NCI-H1417 treated with DMSO at 0.1 percent for 48 hours (cell line): ENCODE measurements around the gene PIP4K2A.
"Not testable (repeated sequence)": the region's sequence is repeated elsewhere in the genome, so short reads cannot be mapped to it uniquely, and the experiment has no call there.

ENCODE experiments used
- DNase-seq: peaks from one replicate; lab custom pipeline; 2025; lab: John Stamatoyannopoulos, UW

The PIP4K2A gene

GRCh38 chr10:22514414-22514758, 200.0 kb downstream of the PIP4K2A start:
- DNase-seq, result not testable (repeated sequence)

- not testable (repeated sequence) for DNase-seq
Observed at GRCh38 chr10:22513483-22514413, 200.6 kb downstream of the PIP4K2A start.

GRCh38 chr10:22512015-22512414, 202.4 kb downstream of the PIP4K2A start:
- DNase-seq, result not testable (repeated sequence)

DNA sequence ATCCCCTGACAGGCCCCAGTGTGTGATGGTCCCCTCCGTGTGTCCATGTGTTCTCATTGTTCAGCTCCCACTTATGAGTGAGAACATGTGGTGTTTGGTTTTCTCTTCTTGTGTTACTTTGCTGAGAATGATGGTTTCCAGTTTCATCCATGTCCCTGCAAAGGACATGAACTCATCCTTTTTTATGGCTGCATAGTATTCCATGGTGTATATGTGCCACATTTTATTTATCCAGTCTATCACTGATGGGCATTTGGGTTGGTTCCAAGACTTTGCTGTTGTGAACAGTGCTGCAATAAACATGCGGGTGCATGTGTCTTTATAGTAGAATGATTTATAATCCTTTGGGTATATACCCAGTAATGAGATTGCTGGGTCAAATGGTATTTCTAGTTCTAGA, 206.2 kb downstream of the PIP4K2A start:
- DNase-seq, result not testable (repeated sequence)

GRCh38 chr10:22505911-22506685, 208.3 kb downstream of the PIP4K2A start:
- no peak for DNase-seq

DNA sequence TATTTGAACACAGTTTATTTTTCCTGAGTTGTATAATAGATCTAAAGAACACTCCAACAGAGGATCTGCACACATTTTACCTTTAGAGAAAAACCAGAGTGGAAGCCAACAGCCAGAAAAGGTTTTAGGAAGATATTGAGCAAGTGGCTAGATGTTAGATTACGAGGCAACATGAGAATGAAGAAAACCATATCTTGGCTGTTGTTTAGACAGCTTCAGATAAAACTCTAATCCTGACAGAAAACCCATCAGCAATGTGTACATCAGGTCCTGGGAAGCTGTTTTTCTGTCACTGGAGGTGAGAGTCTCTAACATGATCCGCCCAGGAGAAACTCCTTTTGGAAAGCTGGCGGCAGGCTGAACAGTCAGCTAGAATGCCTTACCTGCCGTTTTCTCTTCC, 209.6 kb downstream of the PIP4K2A start:
- DNase-seq, result no peak

DNA sequence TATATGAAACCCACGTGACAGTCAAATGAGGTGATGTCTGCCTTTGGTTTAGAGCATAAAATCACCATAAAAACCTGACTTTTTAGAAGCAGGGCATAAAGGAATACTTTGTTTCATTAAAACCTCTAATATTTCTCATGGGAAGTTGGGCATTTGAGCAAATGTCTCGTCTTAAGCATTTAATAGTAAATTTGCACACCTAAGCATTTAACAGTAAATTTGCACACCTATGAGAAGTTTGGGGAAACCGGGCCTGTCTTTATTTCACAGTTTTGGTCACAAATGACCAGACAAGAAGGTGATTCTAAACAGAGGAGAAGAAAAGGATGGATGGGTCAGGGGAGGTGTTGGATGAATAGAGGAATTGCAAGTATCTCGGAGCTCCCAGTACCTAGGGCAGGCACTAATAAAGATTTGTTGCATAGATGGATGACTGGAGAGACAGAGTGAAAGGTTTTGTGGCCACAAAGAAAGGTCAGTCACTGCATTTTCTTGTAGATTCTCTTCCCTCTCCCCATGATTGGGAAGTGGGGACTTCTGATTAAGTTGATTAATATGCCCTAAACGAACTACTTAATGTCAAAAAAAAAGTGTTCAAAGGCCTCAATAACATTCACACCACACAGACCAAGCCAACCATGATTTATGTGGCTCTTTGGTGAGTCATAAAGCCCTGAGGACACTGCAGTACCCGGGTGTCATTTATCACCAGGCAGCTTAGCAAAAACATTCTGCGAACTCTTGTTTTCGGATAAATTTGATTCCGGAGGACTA, 210.9 kb downstream of the PIP4K2A start:
- DNase-seq, result no peak

DNA sequence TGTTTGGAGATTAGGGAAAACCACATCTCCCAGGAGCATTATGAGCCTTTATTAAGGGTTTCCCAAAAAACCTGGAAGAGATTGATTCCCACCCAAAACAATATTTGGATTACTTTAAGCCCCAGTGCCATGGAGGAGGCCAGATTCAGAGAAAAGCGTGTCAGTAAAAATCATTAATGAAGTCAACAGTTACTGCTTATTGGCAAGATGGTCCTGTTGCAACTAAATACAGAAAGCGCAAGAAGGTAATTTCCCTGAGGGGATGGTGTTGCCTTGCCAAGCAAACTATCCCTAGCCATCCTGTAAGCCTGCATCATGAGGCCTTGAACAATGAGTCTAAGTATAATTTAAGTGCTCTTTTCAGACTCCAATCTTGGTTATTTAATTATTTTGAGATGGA, 212.5 kb downstream of the PIP4K2A start:
- DNase-seq, result no peak

DNA sequence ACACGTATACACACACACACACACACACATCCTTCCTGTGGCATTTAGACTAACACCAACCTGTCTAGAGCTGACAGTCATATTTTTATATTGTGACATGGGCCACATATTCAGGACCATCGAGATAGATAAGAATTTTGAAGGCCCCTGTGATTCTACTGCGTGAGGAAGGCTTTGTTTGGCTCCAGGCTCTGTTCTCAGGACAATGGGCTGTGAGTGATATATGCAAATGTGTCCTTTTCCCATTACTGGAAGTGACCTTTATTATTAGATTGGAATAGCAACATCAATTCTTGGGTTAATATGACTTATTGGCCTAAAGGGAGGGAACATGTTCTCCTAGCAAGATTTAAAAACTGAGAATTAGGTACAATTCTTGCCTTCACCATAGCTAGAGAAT, 213.0 kb downstream of the PIP4K2A start:
- DNase-seq, result no peak

GRCh38 chr10:22500656-22501340, 213.6 kb downstream of the PIP4K2A start:
- DNase-seq, result no peak

- not testable (repeated sequence) for DNase-seq
Observed at GRCh38 chr10:22499973-22500372, 214.4 kb downstream of the PIP4K2A start.

GRCh38 chr10:22495396-22495795, 219.0 kb downstream of the PIP4K2A start:
- no peak for DNase-seq

DNA sequence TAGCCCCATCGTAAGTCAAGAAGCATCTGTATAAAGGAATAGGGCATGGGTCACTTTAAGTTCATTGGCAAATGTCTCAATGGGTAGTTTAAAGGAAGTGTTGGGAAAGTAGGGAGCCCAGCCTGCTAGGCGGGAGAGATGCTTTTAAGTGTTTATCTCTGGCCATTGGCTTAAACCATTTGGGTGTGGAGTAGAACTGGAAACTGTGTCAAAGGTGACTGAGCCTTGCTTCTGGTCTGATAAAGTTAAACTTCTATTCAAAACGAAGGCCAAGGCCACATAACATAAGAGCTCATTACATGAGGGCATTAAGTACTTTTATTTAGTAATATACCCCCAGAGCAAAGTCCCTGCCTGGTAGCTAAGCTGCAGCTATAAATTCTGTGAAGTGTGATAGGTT, 220.4 kb downstream of the PIP4K2A start:
- no peak for DNase-seq

DNA sequence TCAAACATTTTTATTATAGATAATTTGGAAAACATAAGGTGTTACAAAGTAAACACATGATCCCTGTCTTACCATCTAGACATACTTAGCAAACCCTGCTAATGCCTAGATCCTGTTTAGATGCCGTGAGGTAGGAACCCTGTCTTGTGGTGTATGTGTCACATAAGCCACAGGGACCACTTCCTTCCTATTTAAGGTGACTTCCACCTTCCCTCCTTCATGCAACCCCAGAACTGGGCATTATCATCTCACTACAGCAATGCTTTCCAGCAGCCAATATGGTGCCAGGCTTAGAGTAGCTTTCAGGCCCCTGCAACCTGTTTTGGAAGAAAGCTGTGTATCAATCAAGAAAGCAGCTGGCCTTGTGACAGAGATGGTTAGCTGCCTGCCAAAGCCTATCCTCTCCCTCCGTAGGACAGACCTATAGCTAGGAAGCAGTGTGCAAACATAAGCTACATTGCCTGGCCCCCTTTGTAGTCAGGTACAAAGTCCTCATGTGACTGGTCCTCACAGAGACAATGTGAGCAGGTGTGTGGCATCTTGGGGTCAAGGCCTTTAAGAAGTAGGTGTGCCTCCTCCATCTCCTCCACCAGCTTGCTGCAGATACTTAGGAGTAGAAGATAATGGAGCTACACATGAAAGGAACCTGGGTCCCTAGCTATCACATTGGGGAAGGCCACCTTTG, 222.3 kb downstream of the PIP4K2A start:
- DNase-seq, result no peak

DNA sequence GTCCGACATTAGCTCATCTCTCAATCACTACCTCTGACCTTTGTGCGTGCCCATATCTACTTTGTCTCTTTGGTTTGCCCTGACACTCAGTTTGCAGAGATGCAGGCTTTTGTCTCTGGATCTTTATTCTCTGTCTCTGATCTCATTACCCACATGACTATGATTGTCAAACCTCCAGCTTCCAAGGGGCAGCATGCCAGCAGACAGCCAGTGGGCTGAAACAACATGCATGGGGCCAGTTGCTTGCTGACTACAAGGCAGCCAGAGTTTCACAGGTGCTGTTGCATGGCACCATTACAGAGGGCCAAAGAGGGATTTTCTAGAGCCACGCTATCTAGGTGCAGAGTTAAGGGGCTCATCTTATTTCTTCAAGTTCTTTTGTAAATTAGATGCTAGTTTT, 222.9 kb downstream of the PIP4K2A start:
- DNase-seq, result no peak

DNA sequence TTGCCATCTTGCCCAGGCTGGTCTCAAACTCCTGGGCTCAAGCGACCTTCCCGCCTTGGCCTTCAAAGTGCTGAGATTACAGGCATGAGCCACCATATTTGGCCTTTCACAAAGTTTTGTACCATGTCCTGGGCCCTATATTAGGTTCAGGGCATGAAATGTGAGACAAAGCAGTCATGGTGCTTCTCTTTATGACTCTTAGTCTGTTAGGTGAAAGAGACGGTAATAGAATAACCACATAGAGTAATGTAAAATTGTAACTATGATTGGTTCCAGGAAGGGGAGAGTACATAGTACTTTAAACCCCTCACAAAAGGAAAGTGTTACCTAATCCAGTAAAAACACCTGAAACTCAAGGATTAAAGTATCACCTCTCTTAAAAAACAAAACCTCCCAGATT, 224.4 kb downstream of the PIP4K2A start:
- no peak for DNase-seq

DNA sequence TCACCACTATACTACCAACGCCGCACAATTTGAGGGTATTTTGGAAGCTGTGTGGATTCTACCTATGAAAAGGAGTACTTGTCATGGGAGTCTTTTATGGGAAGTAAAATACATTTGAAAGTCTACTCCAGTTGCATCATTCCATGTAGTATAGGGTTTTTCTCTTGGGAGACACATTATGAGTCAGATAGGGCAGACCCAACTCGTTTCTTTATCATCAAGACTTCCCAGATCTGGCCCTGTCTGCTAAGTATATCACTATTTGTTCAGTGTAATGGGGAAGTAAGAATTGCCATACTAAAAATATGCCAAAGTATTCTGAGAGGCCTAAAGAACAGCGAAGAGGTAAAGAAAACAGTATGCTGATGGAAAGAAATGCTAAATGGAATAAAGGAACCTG, 224.9 kb downstream of the PIP4K2A start:
- no peak for DNase-seq

GRCh38 chr10:22486431-22486830, 227.9 kb downstream of the PIP4K2A start:
- no peak for DNase-seq
